ENCODE measurements around the gene MAD1L1. TPM values are rescaled to one million over a fixed set of nuclear protein-coding genes. Genes with fewer than 3 reads are reported as not detected.
A peak's percentile ranks its signal among the peaks of the same experiment; 100 is the strongest.

MAD1L1 gene
- total and polyA plus RNA-seq, 8 donors, result 21.4 to 58.8 (median 22.5) TPM

GRCh38 chr7:1913466-1914282 is 319.1 kb downstream of the MAD1L1 start:
- ATAC-seq (no peak), DNase-seq (peak in 1 of 4 donors; percentile 66)
- H3K36me3 ChIP-seq, result peaks cover 0 to 15% of the 10 kb centered on the region in 2 donors
- intact Hi-C loops (cut with DNase I), result no loop called here
- no peak overlapping the region for H3K4me3 ChIP-seq
- peaks cover 0 to 29% of the 10 kb centered on the region in 2 donors for H3K4me1 ChIP-seq
- H3K9me3 ChIP-seq, result no peaks in the 10 kb centered on the region
- H3K27ac ChIP-seq, result no peak overlapping the region
- H3K27me3 ChIP-seq, result no peaks in the 10 kb centered on the region
- no peak for TF ChIP-seq CTCF (IDR thresholded peaks at IDR 0.05)

GRCh38 chr7:1912593-1913465 is 319.9 kb downstream of the MAD1L1 start:
- TF ChIP-seq CTCF (IDR thresholded peaks at IDR 0.05), result no peak
- no peak overlapping the region for H3K27ac ChIP-seq
- H3K27me3 ChIP-seq, result no peaks in the 10 kb centered on the region
- intact Hi-C loops (cut with DNase I), result no loop called here
- DNase-seq, result peak in 3 of 4 donors; percentile 50 to 69 (median 64)
- peaks cover 0 to 20% of the 10 kb centered on the region in 2 donors for H3K4me1 ChIP-seq
- no peaks in the 10 kb centered on the region for H3K9me3 ChIP-seq
- H3K4me3 ChIP-seq, result no peak overlapping the region
- peaks cover 0 to 18% of the 10 kb centered on the region in 2 donors for H3K36me3 ChIP-seq
- ATAC-seq, result no peak

GRCh38 chr7:1911571-1911970 is 321.2 kb downstream of the MAD1L1 start:
- Histone ChIP-seq H3K27me3 (no peaks in the 10 kb centered on the region), H3K27ac (no peak overlapping the region), H3K36me3 (peaks cover 0 to 18% of the 10 kb centered on the region in 2 donors), H3K4me1 (peaks cover 0 to 8% of the 10 kb centered on the region in 2 donors), H3K4me3 (no peak overlapping the region), H3K9me3 (no peaks in the 10 kb centered on the region)
- peak in 1 of 4 donors; percentile 63 for DNase-seq
- intact Hi-C loops (cut with DNase I), result no loop called here
- ATAC-seq, result no peak
- TF ChIP-seq CTCF (IDR thresholded peaks at IDR 0.05), result no peak

- Histone ChIP-seq H3K9me3 (no peaks in the 10 kb centered on the region), H3K36me3 (peaks cover 0 to 18% of the 10 kb centered on the region in 2 donors), H3K27ac (no peak overlapping the region), H3K4me3 (no peak overlapping the region), H3K4me1 (peaks cover 0 to 6% of the 10 kb centered on the region in 2 donors), H3K27me3 (no peaks in the 10 kb centered on the region)
- intact Hi-C loops (cut with DNase I), result no loop called here
- ATAC-seq, result no peak
- TF ChIP-seq CTCF (IDR thresholded peaks at IDR 0.05), result no peak
- peak in 1 of 4 donors; percentile 31 for DNase-seq
Observed at GRCh38 chr7:1910827-1911226, 321.9 kb downstream of the MAD1L1 start.

Measured in left lung (tissue), 10 donors.